CD4-positive, alpha-beta memory T cell (primary cell): ENCODE data around the gene GRIN3A. TPM values are rescaled to one million over a fixed set of nuclear protein-coding genes. Genes with fewer than 3 reads are reported as not detected.

Experiments used
- CTCF ChIA-PET: fragments of 350-600 bp; sonication (Branson Sonifier 250); formaldehyde crosslinking; loops from one replicate; lab custom pipeline; 2021; ENCODE audit warnings: inconsistent platforms; ENCODE audit not compliant: partially characterized antibody; lab: Charles Lee
- POLR2A ChIA-PET: fragments of 350-600 bp; sonication (Branson Sonifier 250); formaldehyde crosslinking; loops from one replicate; lab custom pipeline; 2021; ENCODE audit not compliant: partially characterized antibody; lab: Charles Lee
- DNase-seq, 5 donors: peaks; one replicate each; pipeline versions ENCODE4 v3.0.0 to v3.0.0-alpha.2; 2020 to 2022; ENCODE audit warnings: mixed read lengths in 1 of 5
- H3K27ac ChIP-seq: one replicate; pipeline ENCODE4 v1.7.0; 2013; ENCODE audit warnings: low read depth, low read length
- H3K27me3 ChIP-seq: 2 replicates; pipeline ENCODE4 v1.7.0; 2013; ENCODE audit warnings: mild to moderate bottlenecking, low read length, moderate library complexity; ENCODE audit not compliant: insufficient read depth
- H3K36me3 ChIP-seq: 2 replicates; pipeline ENCODE4 v1.7.0; 2013; ENCODE audit warnings: mild to moderate bottlenecking, low read length, moderate library complexity; ENCODE audit not compliant: insufficient read depth
- H3K4me1 ChIP-seq: 2 replicates; pipeline ENCODE4 v1.7.0; 2013; ENCODE audit warnings: mild to moderate bottlenecking, low read length, moderate library complexity; ENCODE audit not compliant: insufficient read depth
- H3K4me3 ChIP-seq, 2 donors: one replicate each; pipeline ENCODE4 v1.7.0; 2013; ENCODE audit warnings: low read length in 2 of 2, mild to moderate bottlenecking in 1 of 2
- H3K9me3 ChIP-seq, 2 donors: one replicate each; pipeline ENCODE4 v1.7.0; 2013; ENCODE audit warnings: low read length in 2 of 2, control low read depth in 1 of 2; ENCODE audit not compliant: control insufficient read depth in 1 of 2
- H3K27ac Mint-ChIP-seq, 7 donors: one replicate each; pipeline ENCODE4 v1.8.0; 2020 to 2021; ENCODE audit warnings: mixed read lengths in 7 of 7, mild to moderate bottlenecking in 6 of 7, inconsistent platforms in 3 of 7, moderate library complexity in 3 of 7
- H3K27me3 Mint-ChIP-seq, 2 donors: one replicate each; pipeline ENCODE4 v1.8.0; 2020 to 2021; ENCODE audit warnings: mixed read lengths in 2 of 2
- H3K36me3 Mint-ChIP-seq, 2 donors: one replicate each; pipeline ENCODE4 v1.8.0; 2020 to 2021; ENCODE audit warnings: mixed read lengths in 2 of 2, inconsistent platforms in 1 of 2, mild to moderate bottlenecking in 1 of 2
- H3K4me1 Mint-ChIP-seq, 4 donors: one replicate each; pipeline ENCODE4 v1.8.0; 2020 to 2021; ENCODE audit warnings: mixed read lengths in 4 of 4, mild to moderate bottlenecking in 1 of 4
- H3K4me3 Mint-ChIP-seq, 8 donors: one replicate each; pipeline ENCODE4 v1.8.0; 2020 to 2021; ENCODE audit warnings: mixed read lengths in 8 of 8, mild to moderate bottlenecking in 7 of 8, moderate library complexity in 6 of 8, inconsistent platforms in 3 of 8
- H3K9me3 Mint-ChIP-seq, 8 donors: one replicate each; pipeline ENCODE4 v1.8.0; 2020 to 2021; ENCODE audit warnings: mixed read lengths in 8 of 8, mild to moderate bottlenecking in 5 of 8, inconsistent platforms in 3 of 8, moderate library complexity in 1 of 8
- intact Hi-C: fragments of 100-400 bp; cut with micrococcal nuclease; formaldehyde crosslinking; loops from one replicate; pipeline ENCODE4 v1.15.1; 2023
- polyA plus RNA-seq, 2 donors: library from polyadenylated mRNA; unstranded; fragments of 300-500 nt; fragmentation: Illumina TruSeq; gene quantifications; one replicate each; pipeline ENCODE4 v1.2.3, GENCODE V29; 2021
- total RNA-seq, 2 experiments: library from RNA; stranded (reverse); gene quantifications; one replicate each; pipeline ENCODE4 v1.2.3, GENCODE V29; 2021

Gene GRIN3A
- total and polyA plus RNA-seq, 4 experiments from 2014 or later, result 0.08 to 0.12 (median 0.08) TPM; not detected in 1

DNA sequence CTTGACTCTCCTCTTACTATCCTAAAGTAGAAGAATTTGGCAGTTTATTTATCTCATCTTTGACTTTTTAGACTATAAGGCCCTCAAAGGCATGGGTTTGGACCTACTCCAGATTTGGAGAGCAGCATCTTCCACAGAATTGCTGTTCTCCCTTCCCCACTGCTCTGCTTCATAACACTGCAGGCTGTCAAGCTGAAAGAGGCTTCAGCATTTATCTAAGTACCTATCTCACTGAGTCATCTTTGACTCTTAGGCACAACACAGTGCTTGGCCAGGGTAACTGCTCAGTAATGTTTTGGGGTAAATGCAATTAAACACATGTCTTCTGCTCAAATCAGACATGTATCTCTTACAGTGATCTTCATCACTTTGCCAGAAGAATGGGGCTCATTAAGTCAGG, 60.6 kb downstream of the GRIN3A start:
- no peaks in the 10 kb centered on the region for H3K27me3 ChIP-seq
- no peak overlapping the region for H3K4me3 Mint-ChIP-seq
- no peaks in the 10 kb centered on the region for H3K4me1 ChIP-seq
- no peaks in the 10 kb centered on the region for H3K36me3 ChIP-seq
- H3K4me3 ChIP-seq, result no peak overlapping the region
- DNase-seq, result no peak
- intact Hi-C loops, result no loop called here
- no peaks in the 10 kb centered on the region for H3K4me1 Mint-ChIP-seq
- no peaks in the 10 kb centered on the region for H3K9me3 ChIP-seq
- POLR2A ChIA-PET, result no interaction called here
- H3K9me3 Mint-ChIP-seq, result peaks cover 0 to 3% (median 0%) of the 10 kb centered on the region in 8 donors
- no peaks in the 10 kb centered on the region for H3K36me3 Mint-ChIP-seq
- CTCF ChIA-PET, result interaction anchor here (1.6 kb wide), 1 partner anchor 76 kb away, joined by 3 read pairs; no protein-coding TSS in a partner anchor
- no peak overlapping the region for H3K27ac Mint-ChIP-seq
- no peaks in the 10 kb centered on the region for H3K27me3 Mint-ChIP-seq
- H3K27ac ChIP-seq, result no peak overlapping the region

GRCh38 chr9:101675341-101675740, 63.1 kb downstream of the GRIN3A start:
- Histone ChIP-seq H3K27ac (no peak overlapping the region), H3K36me3 (no peaks in the 10 kb centered on the region), H3K9me3 (no peaks in the 10 kb centered on the region), H3K4me3 (no peak overlapping the region), H3K4me1 (no peaks in the 10 kb centered on the region), H3K27me3 (no peaks in the 10 kb centered on the region)
- DNase-seq, result no peak
- H3K36me3 Mint-ChIP-seq, result no peaks in the 10 kb centered on the region
- intact Hi-C loops, result no loop called here
- ChIA-PET CTCF (no interaction called here), POLR2A (interaction anchor here (0.6 kb wide), 1 partner anchor 1013 kb away, joined by 3 read pairs; no protein-coding TSS in a partner anchor)
- no peak overlapping the region for H3K4me3 Mint-ChIP-seq
- H3K27me3 Mint-ChIP-seq, result no peaks in the 10 kb centered on the region
- H3K27ac Mint-ChIP-seq, result no peak overlapping the region
- no peaks in the 10 kb centered on the region for H3K4me1 Mint-ChIP-seq
- peaks cover 0 to 3% (median 0%) of the 10 kb centered on the region in 8 donors for H3K9me3 Mint-ChIP-seq

DNA sequence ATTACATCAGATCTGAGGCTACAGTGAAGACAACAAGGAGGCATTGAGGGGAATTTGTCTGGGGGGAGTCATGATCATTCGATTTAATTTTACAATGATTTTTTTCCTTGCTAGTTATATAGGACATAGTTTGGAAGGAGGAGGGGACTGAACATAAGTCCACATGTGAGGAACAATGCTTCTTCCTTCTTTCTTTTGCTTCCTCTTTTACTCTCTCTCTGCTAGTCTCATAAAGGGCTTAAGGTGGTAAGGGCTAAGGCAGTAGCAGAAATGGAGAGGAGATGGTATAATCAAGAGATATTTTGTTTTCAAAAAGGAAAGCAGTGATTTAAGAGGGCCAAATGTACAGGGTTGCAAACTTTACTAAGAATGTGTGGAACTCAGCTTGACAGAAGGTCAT, 64.3 kb downstream of the GRIN3A start:
- Mint-ChIP-seq H3K36me3 (no peaks in the 10 kb centered on the region), H3K9me3 (peaks cover 0 to 3% (median 0%) of the 10 kb centered on the region in 8 donors), H3K4me3 (no peak overlapping the region), H3K27me3 (no peaks in the 10 kb centered on the region), H3K27ac (no peak overlapping the region), H3K4me1 (no peaks in the 10 kb centered on the region)
- Histone ChIP-seq H3K4me1 (no peaks in the 10 kb centered on the region), H3K27ac (no peak overlapping the region), H3K36me3 (no peaks in the 10 kb centered on the region), H3K27me3 (no peaks in the 10 kb centered on the region), H3K4me3 (no peak overlapping the region), H3K9me3 (no peaks in the 10 kb centered on the region)
- DNase-seq, result no peak
- POLR2A ChIA-PET, result no interaction called here
- intact Hi-C loops, result no loop called here
- CTCF ChIA-PET, result no interaction called here

DNA sequence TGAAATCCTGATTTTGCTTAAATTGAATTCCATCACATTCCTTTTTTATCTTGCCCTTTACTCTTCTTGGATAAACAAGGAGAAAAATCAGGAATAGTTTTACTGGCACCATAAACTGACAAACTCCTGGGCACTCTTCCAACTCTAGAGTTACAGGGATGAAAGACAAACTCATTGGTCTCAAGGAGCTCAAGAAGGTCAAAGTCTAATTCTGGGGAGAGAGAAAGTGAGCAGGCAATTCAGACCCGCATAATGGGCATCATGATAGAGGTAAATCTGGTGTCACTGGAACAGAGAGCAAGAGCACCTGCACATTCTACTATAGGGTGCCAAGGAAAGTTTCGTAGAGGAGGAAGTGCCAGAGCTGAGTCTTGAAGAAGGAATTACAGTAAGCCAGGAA, 64.8 kb downstream of the GRIN3A start:
- H3K4me1 Mint-ChIP-seq, result no peaks in the 10 kb centered on the region
- H3K4me3 ChIP-seq, result no peak overlapping the region

DNA sequence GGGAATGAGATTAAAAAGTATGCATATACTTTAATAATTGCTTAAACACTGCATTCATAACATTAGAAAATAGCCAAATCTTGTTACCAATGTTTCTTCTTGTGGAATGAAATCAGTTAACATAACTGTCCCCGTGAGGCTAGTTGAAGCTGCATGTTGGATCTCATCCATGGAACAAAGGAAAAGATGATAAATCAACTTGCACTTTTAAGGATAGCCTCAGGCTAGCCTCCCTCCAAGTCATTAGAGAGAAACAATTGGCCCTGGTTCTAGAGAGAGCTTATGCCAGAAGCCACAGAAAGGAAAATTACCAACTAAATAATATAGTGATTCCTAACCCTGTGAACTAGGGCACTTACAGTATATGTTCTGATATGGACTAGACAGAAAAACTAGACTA, 66.9 kb downstream of the GRIN3A start:
- H3K4me1 ChIP-seq, result no peaks in the 10 kb centered on the region
- H3K27ac ChIP-seq, result no peak overlapping the region
- no peak overlapping the region for H3K4me3 ChIP-seq
- ChIA-PET CTCF (no interaction called here), POLR2A (no interaction called here)
- no peaks in the 10 kb centered on the region for H3K36me3 ChIP-seq
- no peaks in the 10 kb centered on the region for H3K9me3 Mint-ChIP-seq
- no peaks in the 10 kb centered on the region for H3K36me3 Mint-ChIP-seq
- H3K27ac Mint-ChIP-seq, result no peak overlapping the region
- H3K9me3 ChIP-seq, result no peaks in the 10 kb centered on the region
- no peak overlapping the region for H3K4me3 Mint-ChIP-seq
- DNase-seq, result no peak
- intact Hi-C loops, result no loop called here
- H3K27me3 ChIP-seq, result no peaks in the 10 kb centered on the region
- no peaks in the 10 kb centered on the region for H3K4me1 Mint-ChIP-seq
- no peaks in the 10 kb centered on the region for H3K27me3 Mint-ChIP-seq

More for the DNA sequence above, 64.8 kb downstream of the GRIN3A start:
- H3K27me3 Mint-ChIP-seq, result no peaks in the 10 kb centered on the region
- no peaks in the 10 kb centered on the region for H3K9me3 Mint-ChIP-seq
- DNase-seq, result no peak
- ChIA-PET CTCF (no interaction called here), POLR2A (no interaction called here)
- Histone ChIP-seq H3K36me3 (no peaks in the 10 kb centered on the region), H3K27me3 (no peaks in the 10 kb centered on the region), H3K9me3 (no peaks in the 10 kb centered on the region), H3K27ac (no peak overlapping the region), H3K4me1 (no peaks in the 10 kb centered on the region)
- intact Hi-C loops, result no loop called here
- H3K4me3 Mint-ChIP-seq, result no peak overlapping the region
- no peak overlapping the region for H3K27ac Mint-ChIP-seq
- H3K36me3 Mint-ChIP-seq, result no peaks in the 10 kb centered on the region

DNA sequence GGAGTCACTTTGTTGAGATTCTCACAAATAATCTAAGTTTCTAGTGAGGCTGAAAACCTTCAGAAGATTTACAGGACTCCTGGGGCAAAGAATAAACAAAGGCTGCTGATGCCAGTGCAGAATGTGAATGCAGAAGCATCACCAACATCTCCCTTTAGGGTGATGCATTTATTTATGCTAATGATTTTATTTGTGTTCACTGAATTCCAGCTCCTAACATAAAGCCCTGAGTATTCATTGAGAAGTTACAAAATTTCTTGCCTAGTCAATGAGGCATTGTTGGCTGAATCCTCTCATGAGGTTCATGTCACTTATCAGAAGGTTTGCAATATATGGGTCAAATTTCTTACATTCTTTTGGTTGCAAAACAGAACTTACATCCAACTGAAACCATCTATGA, 70.0 kb downstream of the GRIN3A start:
- Mint-ChIP-seq H3K27ac (no peak overlapping the region), H3K27me3 (peaks cover 0 to 1% of the 10 kb centered on the region in 2 donors), H3K4me3 (no peak overlapping the region), H3K9me3 (no peaks in the 10 kb centered on the region), H3K4me1 (no peaks in the 10 kb centered on the region), H3K36me3 (no peaks in the 10 kb centered on the region)
- POLR2A ChIA-PET, result no interaction called here
- intact Hi-C loops, result no loop called here
- no peak for DNase-seq
- Histone ChIP-seq H3K27ac (no peak overlapping the region), H3K27me3 (no peaks in the 10 kb centered on the region), H3K4me3 (no peak overlapping the region), H3K9me3 (no peaks in the 10 kb centered on the region), H3K4me1 (no peaks in the 10 kb centered on the region), H3K36me3 (no peaks in the 10 kb centered on the region)
- CTCF ChIA-PET, result no interaction called here

DNA sequence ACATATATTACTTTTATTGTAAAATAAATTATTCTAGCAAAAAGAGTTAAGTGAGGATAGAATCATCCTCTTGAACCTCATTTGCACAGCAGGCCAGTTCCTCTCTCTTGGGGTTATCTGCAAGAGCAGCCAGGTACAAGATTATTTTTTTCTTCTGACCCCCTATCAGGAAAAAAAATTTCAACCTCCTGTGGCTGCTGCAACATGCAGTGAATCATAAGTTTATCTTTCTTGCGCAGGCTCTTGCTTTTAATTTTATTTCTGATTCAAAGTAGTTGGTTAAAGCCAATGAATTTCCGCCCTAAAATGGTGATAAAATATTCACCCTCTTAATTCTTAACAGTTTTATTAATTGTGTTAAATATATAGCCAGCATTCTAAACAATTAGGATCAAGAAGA, 74.0 kb downstream of the GRIN3A start:
- Histone ChIP-seq H3K4me1 (no peaks in the 10 kb centered on the region), H3K9me3 (no peaks in the 10 kb centered on the region), H3K36me3 (no peaks in the 10 kb centered on the region), H3K27me3 (no peaks in the 10 kb centered on the region), H3K27ac (no peak overlapping the region), H3K4me3 (no peak overlapping the region)
- ChIA-PET CTCF (no interaction called here), POLR2A (no interaction called here)
- Mint-ChIP-seq H3K36me3 (no peaks in the 10 kb centered on the region), H3K27me3 (peaks cover 0 to 1% of the 10 kb centered on the region in 2 donors), H3K9me3 (peaks cover 0 to 3% (median 0%) of the 10 kb centered on the region in 8 donors), H3K4me1 (no peaks in the 10 kb centered on the region), H3K4me3 (no peak overlapping the region), H3K27ac (no peak overlapping the region)
- intact Hi-C loops, result no loop called here
- no peak for DNase-seq
